HG03565 (cell line): ENCODE results near the gene CFAP20.
"Not testable (repeated sequence)": the region's sequence is repeated elsewhere in the genome, so short reads cannot be mapped to it uniquely, and the experiment has no call there.

Experiments used
- ATAC-seq: cut with Tn5 transposase; IDR thresholded peaks from one replicate; pipeline ENCODE4 v1.9.1; 2021; ENCODE audit warnings: mild to moderate bottlenecking, moderate library complexity; ENCODE audit not compliant: unreplicated experiment

CFAP20 gene

GRCh38 chr16:58099097-58099955 is 29.9 kb downstream of the CFAP20 start:
- ATAC-seq, result no peak

- ATAC-seq, result no peak
These were observed 30.7 kb downstream of the CFAP20 start for GRCh38 chr16:58098207-58099096.

- no peak for ATAC-seq
These were observed 32.9 kb downstream of the CFAP20 start for GRCh38 chr16:58096249-58096648.

GRCh38 chr16:58095575-58095960 is 33.6 kb downstream of the CFAP20 start:
- ATAC-seq, result not testable (repeated sequence)

- ATAC-seq, result no peak
These were observed 34.2 kb downstream of the CFAP20 start for GRCh38 chr16:58094791-58095574.

- ATAC-seq, result no peak
These were observed 35.2 kb downstream of the CFAP20 start for GRCh38 chr16:58094026-58094425.

- not testable (repeated sequence) for ATAC-seq
These were observed 38.8 kb downstream of the CFAP20 start for GRCh38 chr16:58090396-58090795.

- no peak for ATAC-seq
These were observed 41.1 kb downstream of the CFAP20 start for GRCh38 chr16:58088091-58088490.

- ATAC-seq, result no peak
These were observed 41.8 kb downstream of the CFAP20 start for GRCh38 chr16:58087209-58087913.

- no peak for ATAC-seq
These were observed 42.6 kb downstream of the CFAP20 start for GRCh38 chr16:58086381-58087208.

- no peak for ATAC-seq
These were observed 43.5 kb downstream of the CFAP20 start for GRCh38 chr16:58085584-58086251.

GRCh38 chr16:58085171-58085570 is 44.0 kb downstream of the CFAP20 start:
- no peak for ATAC-seq

GRCh38 chr16:58084635-58085034 is 44.5 kb downstream of the CFAP20 start:
- ATAC-seq, result no peak

GRCh38 chr16:58082381-58082780 is 46.8 kb downstream of the CFAP20 start:
- ATAC-seq, result no peak

GRCh38 chr16:58080657-58081056 is 48.5 kb downstream of the CFAP20 start:
- not testable (repeated sequence) for ATAC-seq

- no peak for ATAC-seq
These were observed 51.4 kb downstream of the CFAP20 start for GRCh38 chr16:58077796-58078195.

- ATAC-seq, result no peak
These were observed 52.7 kb downstream of the CFAP20 start for GRCh38 chr16:58076514-58076913.

- no peak for ATAC-seq
These were observed 54.5 kb downstream of the CFAP20 start for GRCh38 chr16:58074657-58075056.

- ATAC-seq, result not testable (repeated sequence)
These were observed 56.1 kb downstream of the CFAP20 start for GRCh38 chr16:58073086-58073485.
